Prostate gland (tissue), 2 donors: ENCODE measurements around the gene EPHA5. TPM values are rescaled to one million over a fixed set of nuclear protein-coding genes. Genes with fewer than 3 reads are reported as not detected.
"Not testable (repeated sequence)": the region's sequence is repeated elsewhere in the genome, so short reads cannot be mapped to it uniquely, and the experiment has no call there.

ENCODE experiments used
- DNase-seq: peaks from one replicate; pipeline ENCODE4 v3.0.0-alpha.2; 2019; ENCODE audit warnings: low spot score
- H3K27ac ChIP-seq, 2 donors: fragments of 200-600 bp; sonication (generic); 2 replicates each; pipeline ENCODE4 v1.5.1; 2017 to 2019
- H3K27me3 ChIP-seq: fragments of 200-600 bp; sonication (generic); replicated peaks from 2 replicates; pipeline ENCODE4 v1.5.1; 2019; ENCODE audit not compliant: insufficient read depth
- H3K36me3 ChIP-seq, 2 donors: fragments of 200-600 bp; sonication (generic); 1 replicate in 1 of 2; 2 replicates in 1 of 2; pipeline versions ENCODE4 v1.5.1 to v1.8.1; 2017 to 2019
- H3K4me1 ChIP-seq: fragments of 200-600 bp; sonication (generic); replicated peaks from 2 replicates; pipeline ENCODE4 v1.5.1; 2019
- H3K4me3 ChIP-seq, 2 donors: fragments of 200-600 bp; sonication (generic); 2 replicates each; pipeline ENCODE4 v1.5.1; 2017 to 2019
- H3K9me3 ChIP-seq: fragments of 200-600 bp; sonication (generic); 2 replicates; pipeline ENCODE4 v1.5.1; 2017
- CTCF ChIP-seq, 4 experiments: fragments of 200-600 bp in 2 of 4; fragments of 450-650 bp in 2 of 4; sonication (generic) in 2 of 4; IDR thresholded peaks; 1 replicate in 3 of 4; 2 replicates in 1 of 4; pipeline ENCODE4 v1.5.1; 2016 to 2019; ENCODE audit warnings: antibody characterized with exemption in 4 of 4, mild to moderate bottlenecking in 2 of 4, moderate library complexity in 2 of 4
- POLR2A ChIP-seq: fragments of 450-650 bp; IDR thresholded peaks from one replicate; pipeline ENCODE4 v1.6.1; 2016; ENCODE audit warnings: antibody characterized with exemption, mild to moderate bottlenecking
- POLR2AphosphoS5 ChIP-seq: sonication (generic); formaldehyde crosslinking; IDR thresholded peaks from one replicate; pipeline ENCODE4 v1.6.1; 2017; ENCODE audit warnings: antibody characterized with exemption
- WGBS: methylation state at CpG from one replicate; pipeline ENCODE4 v1.1.5; 2018; 5-methylcytosine and 5-hydroxymethylcytosine counted together
- intact Hi-C: fragments of 100-400 bp; cut with DNase I; formaldehyde crosslinking; loops from one replicate; pipeline ENCODE4 v1.14.2; 2022
- total RNA-seq, 2 donors: library from RNA; depleted of rRNA; stranded (reverse); fragments of >200 nt; gene quantifications; one replicate each; pipeline ENCODE4 v1.1.0, GENCODE V29; 2016

EPHA5 gene
- total RNA-seq, 2 donors from 2014 or later = 2.2 to 11.0 TPM

GRCh38 chr4:65311120-65311519 lies 359.2 kb downstream of the EPHA5 start:
- intact Hi-C loops = no loop called here
- Histone ChIP-seq H3K27ac (no peak overlapping the region), H3K36me3 (no peaks in the 10 kb centered on the region), H3K9me3 (no peaks in the 10 kb centered on the region), H3K4me3 (no peak overlapping the region), H3K27me3 (no peaks in the 10 kb centered on the region), H3K4me1 (no peaks in the 10 kb centered on the region)
- 87% methylated on average over 3 of the region's 3 CpGs for WGBS
- TF ChIP-seq POLR2A (no peak), CTCF (IDR thresholded peaks at IDR 0.05) (no peak), POLR2AphosphoS5 (no peak)
- DNase-seq = no peak

GRCh38 chr4:65310586-65310985 lies 359.7 kb downstream of the EPHA5 start:
- Histone ChIP-seq H3K27me3 (no peaks in the 10 kb centered on the region), H3K27ac (no peak overlapping the region), H3K9me3 (no peaks in the 10 kb centered on the region), H3K36me3 (no peaks in the 10 kb centered on the region), H3K4me1 (no peaks in the 10 kb centered on the region), H3K4me3 (no peak overlapping the region)
- TF ChIP-seq CTCF (IDR thresholded peaks at IDR 0.05) (no peak), POLR2AphosphoS5 (no peak), POLR2A (no peak)
- WGBS = 65% methylated on average over 1 of the region's 1 CpG
- intact Hi-C loops = no loop called here
- DNase-seq = no peak

GRCh38 chr4:65308626-65309025 lies 361.7 kb downstream of the EPHA5 start:
- H3K36me3 ChIP-seq, DNase-seq, intact Hi-C loops, H3K27ac ChIP-seq, H3K4me3 ChIP-seq, H3K4me1 ChIP-seq, H3K27me3 ChIP-seq, H3K9me3 ChIP-seq: not testable (repeated sequence)
- 99% methylated on average over 8 of the region's 8 CpGs for WGBS

GRCh38 chr4:65302145-65302544 lies 368.1 kb downstream of the EPHA5 start:
- H3K4me3 ChIP-seq = no peak overlapping the region
- no peaks in the 10 kb centered on the region for H3K9me3 ChIP-seq
- no peak overlapping the region for H3K27ac ChIP-seq
- no peak for TF ChIP-seq CTCF (IDR thresholded peaks at IDR 0.05)
- TF ChIP-seq POLR2A = no peak
- no peak for TF ChIP-seq POLR2AphosphoS5
- 7% methylated on average over 1 of the region's 1 CpG for WGBS
- DNase-seq = no peak
- no peaks in the 10 kb centered on the region for H3K4me1 ChIP-seq
- intact Hi-C loops = no loop called here
- H3K27me3 ChIP-seq = no peaks in the 10 kb centered on the region
- no peaks in the 10 kb centered on the region for H3K36me3 ChIP-seq

- no peaks in the 10 kb centered on the region for H3K9me3 ChIP-seq
- no peak for DNase-seq
- no peaks in the 10 kb centered on the region for H3K27me3 ChIP-seq
- no peaks in the 10 kb centered on the region for H3K36me3 ChIP-seq
- TF ChIP-seq POLR2A (no peak), CTCF (IDR thresholded peaks at IDR 0.05) (no peak), POLR2AphosphoS5 (no peak)
- H3K27ac ChIP-seq = no peak overlapping the region
- no peak overlapping the region for H3K4me3 ChIP-seq
- intact Hi-C loops = no loop called here
- 50% methylated on average over 4 of the region's 4 CpGs for WGBS
- no peaks in the 10 kb centered on the region for H3K4me1 ChIP-seq
These were observed 374.0 kb downstream of the EPHA5 start for GRCh38 chr4:65296246-65296645.
